ENCODE measurements around the gene PRSS33.

- TF ChIP-seq POLR2A (IDR thresholded peaks at IDR 0.05; ENCODE audit: low read length) (no peak), GATA1 (IDR thresholded peaks at IDR 0.05; ENCODE audit: low read depth, low read length) (no peak)
Observed at GRCh38 chr16:2769100-2769529, 18.2 kb downstream of the PRSS33 start.

Measured in erythroblast (primary cell).